OCI-LY7 (cell line): ENCODE results near the gene MLPH.

Experiments
- CTCF ChIP-seq: fragments of 200-600 bp; sonication (generic); conservative IDR thresholded peaks from 2 replicates; pipeline ENCODE4 v1.5.1; 2014; ENCODE audit warnings: mild to moderate bottlenecking, antibody characterized with exemption, low read length, moderate library complexity, mixed read lengths
- EZH2phosphoT487 ChIP-seq: fragments of 200-600 bp; sonication (generic); IDR thresholded peaks from 2 replicates; pipeline ENCODE4 v1.6.1; 2018; ENCODE audit warnings: low read depth, borderline replicate concordance, mild to moderate bottlenecking, mixed run types, antibody characterized with exemption, low read length, moderate library complexity, mixed read lengths

- TF ChIP-seq CTCF: no peak
- no peak for TF ChIP-seq EZH2phosphoT487
Measured at GRCh38 chr2:237459226-237459625, 27.8 kb upstream of the MLPH start.
